GM12872 (cell line): Measurements from ENCODE around the gene ACTG1.

Source experiments
- CTCF ChIP-seq: IDR thresholded peaks from 3 replicates; pipeline ENCODE4 v1.5.1; 2011; ENCODE audit warnings: low read depth, mild to moderate bottlenecking, low read length, moderate library complexity; ENCODE audit not compliant: insufficient read depth

Gene ACTG1

GRCh38 chr17:81491761-81492160 lies 20.8 kb downstream of the ACTG1 start:
- TF ChIP-seq CTCF = no peak

- TF ChIP-seq CTCF = no peak
These were observed 21.4 kb downstream of the ACTG1 start for GRCh38 chr17:81491181-81491581.

- no peak for TF ChIP-seq CTCF
These were observed 22.3 kb downstream of the ACTG1 start for GRCh38 chr17:81489998-81490992.

- TF ChIP-seq CTCF = no peak
These were observed 23.3 kb downstream of the ACTG1 start for GRCh38 chr17:81489012-81489997.

GRCh38 chr17:81488276-81488860 lies 24.2 kb downstream of the ACTG1 start:
- no peak for TF ChIP-seq CTCF

- TF ChIP-seq CTCF = no peak
These were observed 24.9 kb downstream of the ACTG1 start for GRCh38 chr17:81487487-81488275.
